NCI-H187 treated with DMSO at 0.1 percent for 48 hours (cell line): Measurements from ENCODE around the gene SLC35E3.

ENCODE experiments used
- DNase-seq: peaks from one replicate; lab custom pipeline; 2025; lab: John Stamatoyannopoulos, UW

SLC35E3 gene

GRCh38 chr12:68745904-68746571, at the start of gene SLC35E3:
TSS of gene SLC35E3 (plus strand) at chr12:68746176. CDS start at chr12:68746378, 202 bp downstream.
- peak; percentile 80 for DNase-seq

- DNase-seq, result no peak
Observed at GRCh38 chr12:68699486-68699885, 46.5 kb upstream of the SLC35E3 start.

- DNase-seq, result no peak
Observed at GRCh38 chr12:68727776-68728175, 18.2 kb upstream of the SLC35E3 start.

GRCh38 chr12:68733661-68734071, 12.3 kb upstream of the SLC35E3 start:
- DNase-seq, result no peak

GRCh38 chr12:68739891-68740290, 6.1 kb upstream of the SLC35E3 start:
- DNase-seq, result no peak

GRCh38 chr12:68743356-68743755, 2.6 kb upstream of the SLC35E3 start:
- DNase-seq, result no peak

- no peak for DNase-seq
Observed at GRCh38 chr12:68745376-68745903, 536 bp upstream of the SLC35E3 start.

- no peak for DNase-seq
Observed at GRCh38 chr12:68746572-68747180, 700 bp downstream of the SLC35E3 start.

- DNase-seq, result no peak
Observed at GRCh38 chr12:68749443-68749842, 3.5 kb downstream of the SLC35E3 start.

GRCh38 chr12:68749861-68750260, 3.9 kb downstream of the SLC35E3 start:
- no peak for DNase-seq

- DNase-seq, result no peak
Observed at GRCh38 chr12:68750506-68750905, 4.5 kb downstream of the SLC35E3 start.

- DNase-seq, result no peak
Observed at GRCh38 chr12:68755536-68756243, 9.7 kb downstream of the SLC35E3 start.

- DNase-seq, result no peak
Observed at GRCh38 chr12:68759852-68760251, 13.9 kb downstream of the SLC35E3 start.

- DNase-seq, result no peak
Observed at GRCh38 chr12:68760806-68761441, 14.9 kb downstream of the SLC35E3 start.

GRCh38 chr12:68761442-68761812, 15.5 kb downstream of the SLC35E3 start:
- DNase-seq, result no peak

GRCh38 chr12:68761901-68762630, 16.1 kb downstream of the SLC35E3 start:
- no peak for DNase-seq

GRCh38 chr12:68762691-68763090, 16.7 kb downstream of the SLC35E3 start:
- DNase-seq, result no peak

GRCh38 chr12:68765696-68766095, 19.7 kb downstream of the SLC35E3 start:
- no peak for DNase-seq

GRCh38 chr12:68766646-68767045, 20.7 kb downstream of the SLC35E3 start:
- no peak for DNase-seq

GRCh38 chr12:68767191-68767590, 21.2 kb downstream of the SLC35E3 start:
- DNase-seq, result no peak

GRCh38 chr12:68768431-68768939, 22.5 kb downstream of the SLC35E3 start:
- DNase-seq, result no peak

- DNase-seq, result no peak
Observed at GRCh38 chr12:68769941-68770340, 24.0 kb downstream of the SLC35E3 start.
